Fibroblast of lung (primary cell): Measurements from ENCODE around the gene POLR1H. TPM values are rescaled to one million over a fixed set of nuclear protein-coding genes. Genes with fewer than 3 reads are reported as not detected.

ENCODE experiments used
- DNase-seq, 2 donors: peaks; one replicate each; pipeline versions ENCODE4 v3.0.0 to v3.0.0-alpha.2; 2010; ENCODE audit warnings: low read depth in 2 of 2
- H2AFZ ChIP-seq: 2 replicates; pipeline ENCODE4 v1.5.1; 2012; ENCODE audit warnings: low read length, control low read depth, inconsistent platforms
- H3K27ac ChIP-seq: 2 replicates; pipeline ENCODE4 v1.5.1; 2011; ENCODE audit warnings: low read length, control low read depth; ENCODE audit not compliant: insufficient read depth
- H3K27me3 ChIP-seq: 2 replicates; pipeline ENCODE4 v1.5.1; 2011; ENCODE audit warnings: mild to moderate bottlenecking, low read length; ENCODE audit not compliant: control insufficient read depth, insufficient read depth
- H3K36me3 ChIP-seq: 2 replicates; pipeline ENCODE4 v1.5.1; 2011; ENCODE audit warnings: low read length; ENCODE audit not compliant: control insufficient read depth, insufficient read depth
- H3K4me1 ChIP-seq: 2 replicates; pipeline ENCODE4 v1.5.1; 2011; ENCODE audit warnings: low read length; ENCODE audit not compliant: control insufficient read depth, insufficient read depth; ENCODE audit errors: extremely low read depth
- H3K4me2 ChIP-seq: 2 replicates; pipeline ENCODE4 v1.5.1; 2011; ENCODE audit warnings: low read length, control low read depth; ENCODE audit not compliant: insufficient read depth; ENCODE audit errors: extremely low read depth
- H3K4me3 ChIP-seq, 4 experiments: fragments of 200-600 bp in 1 of 4; sonication (generic) in 1 of 4; replicated peaks in 1 of 4; 2 replicates each; pipeline ENCODE4 v1.5.1; 2011 to 2016; ENCODE audit warnings: low read length in 4 of 4, low read depth in 3 of 4, mild to moderate bottlenecking in 3 of 4, control low read depth in 2 of 4, inconsistent platforms in 1 of 4, mixed read lengths in 1 of 4; ENCODE audit not compliant: insufficient read depth in 1 of 4; ENCODE audit errors: control extremely low read depth in 1 of 4
- H3K79me2 ChIP-seq: 2 replicates; pipeline ENCODE4 v1.5.1; 2012; ENCODE audit warnings: mild to moderate bottlenecking, low read length, inconsistent platforms; ENCODE audit not compliant: control insufficient read depth, insufficient read depth
- H3K9ac ChIP-seq: 2 replicates; pipeline ENCODE4 v1.5.1; 2011; ENCODE audit warnings: mild to moderate bottlenecking, low read length, control low read depth; ENCODE audit not compliant: insufficient read depth
- H3K9me3 ChIP-seq: 2 replicates; pipeline ENCODE4 v1.5.1; 2012; ENCODE audit warnings: low read depth, low read length; ENCODE audit not compliant: control insufficient read depth, insufficient read depth
- H4K20me1 ChIP-seq: 2 replicates; pipeline ENCODE4 v1.5.1; 2011; ENCODE audit warnings: low read length; ENCODE audit not compliant: control insufficient read depth, insufficient read depth; ENCODE audit errors: extremely low read depth
- CTCF ChIP-seq, 2 donors: IDR thresholded peaks in 1 of 2; conservative IDR thresholded peaks in 1 of 2; 1 replicate in 1 of 2; 2 replicates in 1 of 2; pipeline ENCODE4 v1.5.1; 2011 to 2012; ENCODE audit warnings: low read length in 2 of 2, control low read depth in 1 of 2, inconsistent platforms in 1 of 2, low read depth in 1 of 2, mild to moderate bottlenecking in 1 of 2
- EZH2 ChIP-seq: IDR thresholded peaks from 2 replicates; pipeline ENCODE4 v1.5.1; 2012; ENCODE audit warnings: low read length, control low read depth, mild to moderate bottlenecking; ENCODE audit errors: missing control alignments
- polyA plus RNA-seq, 2 donors: library from polyadenylated mRNA; depleted of rRNA in 1 of 2; stranded (reverse) in 1 of 2; unstranded in 1 of 2; fragments of >200 nt; gene quantifications; 2 replicates each; pipeline ENCODE4 v1.2.1, GENCODE V29; 2011 to 2012; ENCODE audit warnings: missing spikeins in 1 of 2
- total RNA-seq: library from RNA; depleted of rRNA; stranded (reverse); fragments of >200 nt; gene quantifications from 2 replicates; pipeline ENCODE4 v1.2.1, GENCODE V29; 2014

POLR1H gene
- total and polyA plus RNA-seq, 2 donors (not counting 1 experiment from before 2014, with no cell fraction given) = 25.0 to 46.1 TPM

GRCh38 chr6:30071081-30071818 lies 10.2 kb downstream of the POLR1H start:
- no peak for TF ChIP-seq CTCF (conservative IDR thresholded peaks at IDR 0.05 in 1 of 2, IDR thresholded peaks at IDR 0.05 in 1 of 2; ENCODE audit: low read depth in 1 of 2, low read length in 2 of 2)
- TF ChIP-seq EZH2 = no peak
- no peaks in the 10 kb centered on the region for H3K9me3 ChIP-seq
- H3K79me2 ChIP-seq = peaks cover 14% of the 10 kb centered on the region
- no peaks in the 10 kb centered on the region for H4K20me1 ChIP-seq
- H3K4me1 ChIP-seq = peaks cover 7% of the 10 kb centered on the region
- no peaks in the 10 kb centered on the region for H3K36me3 ChIP-seq
- peaks cover 52% of the 10 kb centered on the region for H3K27me3 ChIP-seq
- DNase-seq = peak; percentile 30 to 40
- no peak overlapping the region for H3K27ac ChIP-seq
- no peak overlapping the region for H3K4me3 ChIP-seq
- H3K4me2 ChIP-seq = peak overlapping the region; percentile 75
- no peak overlapping the region for H3K9ac ChIP-seq
- no peak overlapping the region for H2AFZ ChIP-seq

- H4K20me1 ChIP-seq = no peaks in the 10 kb centered on the region
- H2AFZ ChIP-seq = no peak overlapping the region
- TF ChIP-seq EZH2 = no peak
- TF ChIP-seq CTCF (conservative IDR thresholded peaks at IDR 0.05 in 1 of 2, IDR thresholded peaks at IDR 0.05 in 1 of 2; ENCODE audit: low read depth in 1 of 2, low read length in 2 of 2) = no peak
- H3K4me1 ChIP-seq = peaks cover 7% of the 10 kb centered on the region
- H3K36me3 ChIP-seq = no peaks in the 10 kb centered on the region
- no peak for DNase-seq
- H3K4me3 ChIP-seq = no peak overlapping the region
- no peak overlapping the region for H3K4me2 ChIP-seq
- no peak overlapping the region for H3K27ac ChIP-seq
- no peaks in the 10 kb centered on the region for H3K9me3 ChIP-seq
- peaks cover 14% of the 10 kb centered on the region for H3K79me2 ChIP-seq
- H3K9ac ChIP-seq = no peak overlapping the region
- peaks cover 58% of the 10 kb centered on the region for H3K27me3 ChIP-seq
Measured at GRCh38 chr6:30071858-30072257, 10.8 kb downstream of the POLR1H start.

- Histone ChIP-seq H3K4me3 (no peak overlapping the region), H3K4me2 (no peak overlapping the region), H3K4me1 (peaks cover 2% of the 10 kb centered on the region), H3K79me2 (no peaks in the 10 kb centered on the region), H3K27ac (no peak overlapping the region), H3K9ac (no peak overlapping the region), H3K36me3 (no peaks in the 10 kb centered on the region), H3K27me3 (peaks cover 72% of the 10 kb centered on the region), H4K20me1 (no peaks in the 10 kb centered on the region), H2AFZ (no peak overlapping the region), H3K9me3 (no peaks in the 10 kb centered on the region)
- DNase-seq = no peak
- TF ChIP-seq CTCF (conservative IDR thresholded peaks at IDR 0.05 in 1 of 2, IDR thresholded peaks at IDR 0.05 in 1 of 2; ENCODE audit: low read depth in 1 of 2, low read length in 2 of 2) = no peak
- no peak for TF ChIP-seq EZH2
Measured at GRCh38 chr6:30073489-30074235, 12.6 kb downstream of the POLR1H start.
